ENCODE results near the gene TOM1L1. TPM values are rescaled to one million over a fixed set of nuclear protein-coding genes. Genes with fewer than 3 reads are reported as not detected.

The TOM1L1 gene
- total RNA-seq, 1 donor from 2014 or later: 17.7 TPM

GRCh38 chr17:54898576-54898975 lies 2.1 kb upstream of the TOM1L1 start:
- H3K4me3 ChIP-seq: no peak overlapping the region
- H3K27ac ChIP-seq: no peak overlapping the region
- peaks cover 25% of the 10 kb centered on the region for H3K4me1 ChIP-seq
- H3K36me3 ChIP-seq: no peaks in the 10 kb centered on the region
- DNase-seq (ENCODE audit: extremely low spot score in 2 of 2): no peak
- TF ChIP-seq CTCF (IDR thresholded peaks at IDR 0.05) (no peak), POLR2AphosphoS5 (IDR thresholded peaks at IDR 0.05; ENCODE audit: insufficient read depth in 1 of 2, low read depth in 1 of 2) (no peak), POLR2A (IDR thresholded peaks at IDR 0.05) (no peak)
- intact Hi-C loops (cut with DNase I): no loop called here
- no peaks in the 10 kb centered on the region for H3K9me3 ChIP-seq
- H3K27me3 ChIP-seq: no peaks in the 10 kb centered on the region

GRCh38 chr17:54899201-54899600 lies 1.5 kb upstream of the TOM1L1 start:
- Histone ChIP-seq H3K4me3 (no peak overlapping the region), H3K27me3 (no peaks in the 10 kb centered on the region), H3K9me3 (no peaks in the 10 kb centered on the region), H3K4me1 (peaks cover 25% of the 10 kb centered on the region), H3K27ac (no peak overlapping the region), H3K36me3 (no peaks in the 10 kb centered on the region)
- intact Hi-C loops (cut with DNase I): no loop called here
- DNase-seq (ENCODE audit: extremely low spot score in 2 of 2): no peak
- TF ChIP-seq POLR2AphosphoS5 (IDR thresholded peaks at IDR 0.05; ENCODE audit: insufficient read depth in 1 of 2, low read depth in 1 of 2) (no peak), POLR2A (IDR thresholded peaks at IDR 0.05) (no peak), CTCF (IDR thresholded peaks at IDR 0.05) (no peak)

GRCh38 chr17:54899721-54900456 lies 763 bp upstream of the TOM1L1 start:
- DNase-seq (ENCODE audit: extremely low spot score in 2 of 2): no peak
- peak overlapping the region; percentile 57 to 58 for H3K4me3 ChIP-seq
- H3K27ac ChIP-seq: no peak overlapping the region
- no peaks in the 10 kb centered on the region for H3K9me3 ChIP-seq
- TF ChIP-seq CTCF (IDR thresholded peaks at IDR 0.05) (no peak), POLR2AphosphoS5 (IDR thresholded peaks at IDR 0.05; ENCODE audit: insufficient read depth in 1 of 2, low read depth in 1 of 2) (no peak), POLR2A (IDR thresholded peaks at IDR 0.05) (no peak)
- intact Hi-C loops (cut with DNase I): no loop called here
- H3K36me3 ChIP-seq: no peaks in the 10 kb centered on the region
- no peaks in the 10 kb centered on the region for H3K27me3 ChIP-seq
- peaks cover 25% of the 10 kb centered on the region for H3K4me1 ChIP-seq

GRCh38 chr17:54901230-54901822 lies 674 bp downstream of the TOM1L1 start:
- peak overlapping the region; percentile 10 for H3K27ac ChIP-seq
- no peaks in the 10 kb centered on the region for H3K36me3 ChIP-seq
- DNase-seq (ENCODE audit: extremely low spot score in 2 of 2): no peak
- no peak for TF ChIP-seq POLR2A (IDR thresholded peaks at IDR 0.05)
- peak in 1 of 2 donors; percentile 40 for TF ChIP-seq POLR2AphosphoS5 (IDR thresholded peaks at IDR 0.05; ENCODE audit: insufficient read depth in 1 of 2, low read depth in 1 of 2)
- TF ChIP-seq CTCF (IDR thresholded peaks at IDR 0.05): no peak
- intact Hi-C loops (cut with DNase I): no loop called here
- H3K4me3 ChIP-seq: peak overlapping the region; percentile 57 to 58
- H3K4me1 ChIP-seq: peaks cover 25% of the 10 kb centered on the region
- no peaks in the 10 kb centered on the region for H3K9me3 ChIP-seq
- H3K27me3 ChIP-seq: no peaks in the 10 kb centered on the region

GRCh38 chr17:54902017-54902416 lies 1.4 kb downstream of the TOM1L1 start:
- intact Hi-C loops (cut with DNase I): no loop called here
- Histone ChIP-seq H3K4me3 (no peak overlapping the region), H3K4me1 (peaks cover 25% of the 10 kb centered on the region), H3K27me3 (no peaks in the 10 kb centered on the region), H3K9me3 (no peaks in the 10 kb centered on the region), H3K27ac (peak overlapping the region; percentile 10), H3K36me3 (no peaks in the 10 kb centered on the region)
- TF ChIP-seq CTCF (IDR thresholded peaks at IDR 0.05): no peak
- no peak for TF ChIP-seq POLR2A (IDR thresholded peaks at IDR 0.05)
- TF ChIP-seq POLR2AphosphoS5 (IDR thresholded peaks at IDR 0.05; ENCODE audit: insufficient read depth in 1 of 2, low read depth in 1 of 2): no peak
- DNase-seq (ENCODE audit: extremely low spot score in 2 of 2): no peak

All from vagina (tissue), 2 donors.